CD14-positive monocyte (primary cell): ENCODE results near the gene STK33. TPM values are rescaled to one million over a fixed set of nuclear protein-coding genes. Genes with fewer than 3 reads are reported as not detected.

Experiments used
- DNase-seq, 3 donors: peaks; one replicate each; pipeline ENCODE4 v3.0.0-alpha.2; 2011 to 2022
- H2AFZ ChIP-seq: 2 replicates; pipeline ENCODE4 v1.6.0; 2012; ENCODE audit warnings: mild to moderate bottlenecking, low read depth, low read length, inconsistent platforms; ENCODE audit not compliant: insufficient read depth, poor library complexity, severe bottlenecking
- H3K27ac ChIP-seq, 2 donors: 1 replicate in 1 of 2; 2 replicates in 1 of 2; pipeline ENCODE4 v1.5.1; 2012 to 2013; ENCODE audit warnings: low read length in 2 of 2, control low read depth in 1 of 2, inconsistent platforms in 1 of 2, low read depth in 1 of 2, mild to moderate bottlenecking in 1 of 2
- H3K27me3 ChIP-seq, 2 donors: one replicate each; pipeline versions ENCODE4 v1.6.0 to v1.6.1; 2011 to 2013; ENCODE audit warnings: low read length in 2 of 2; ENCODE audit not compliant: control insufficient read depth in 2 of 2, insufficient read depth in 2 of 2
- H3K36me3 ChIP-seq, 2 donors: replicated peaks in 1 of 2; 1 replicate in 1 of 2; 2 replicates in 1 of 2; pipeline versions ENCODE4 v1.5.1 to v1.6.1; 2012 to 2013; ENCODE audit warnings: low read length in 2 of 2, control low read depth in 1 of 2, inconsistent platforms in 1 of 2, mild to moderate bottlenecking in 1 of 2; ENCODE audit not compliant: insufficient read depth in 2 of 2, control insufficient read depth in 1 of 2
- H3K4me1 ChIP-seq, 2 donors: 1 replicate in 1 of 2; 2 replicates in 1 of 2; pipeline versions ENCODE4 v1.5.1 to v1.6.1; 2012 to 2013; ENCODE audit warnings: low read length in 2 of 2, control low read depth in 1 of 2, inconsistent platforms in 1 of 2, mild to moderate bottlenecking in 1 of 2, moderate library complexity in 1 of 2; ENCODE audit not compliant: insufficient read depth in 2 of 2, control insufficient read depth in 1 of 2
- H3K4me2 ChIP-seq: replicated peaks from 2 replicates; pipeline ENCODE3; 2012; ENCODE audit warnings: low read length, moderate library complexity, mild to moderate bottlenecking; ENCODE audit not compliant: poor library complexity, severe bottlenecking; ENCODE audit errors: extremely low read depth
- H3K4me3 ChIP-seq, 3 experiments: fragments of 200-600 bp in 1 of 3; sonication (generic) in 1 of 3; replicated peaks in 1 of 3; 1 replicate in 2 of 3; 2 replicates in 1 of 3; pipeline ENCODE4 v1.5.1; 2011 to 2013; ENCODE audit warnings: low read length in 3 of 3, mild to moderate bottlenecking in 3 of 3, control low read depth in 2 of 3, low read depth in 2 of 3, inconsistent platforms in 1 of 3, moderate library complexity in 1 of 3
- H3K79me2 ChIP-seq: 2 replicates; pipeline ENCODE4 v1.6.0; 2012; ENCODE audit warnings: mild to moderate bottlenecking, control low read depth, inconsistent platforms, low read length, moderate library complexity; ENCODE audit not compliant: insufficient read depth
- H3K9ac ChIP-seq: 2 replicates; pipeline ENCODE4 v1.6.0; 2017; ENCODE audit warnings: low read length, mild to moderate bottlenecking; ENCODE audit not compliant: insufficient read depth, poor library complexity, severe bottlenecking
- H3K9me3 ChIP-seq, 2 donors: replicated peaks in 1 of 2; 1 replicate in 1 of 2; 2 replicates in 1 of 2; pipeline versions ENCODE4 v1.5.1 to v1.6.1; 2012 to 2013; ENCODE audit warnings: low read length in 2 of 2, control low read depth in 1 of 2; ENCODE audit not compliant: control insufficient read depth in 1 of 2, insufficient read depth in 1 of 2
- H4K20me1 ChIP-seq: 2 replicates; pipeline ENCODE4 v1.6.0; 2012; ENCODE audit warnings: mild to moderate bottlenecking, low read length, control low read depth, moderate library complexity; ENCODE audit not compliant: insufficient read depth
- H3K27ac Mint-ChIP-seq, 7 donors: one replicate each; pipeline ENCODE4 v1.8.0; 2020; ENCODE audit warnings: mild to moderate bottlenecking in 7 of 7, mixed read lengths in 7 of 7, moderate library complexity in 6 of 7, inconsistent platforms in 2 of 7
- H3K27me3 Mint-ChIP-seq, 3 donors: one replicate each; pipeline ENCODE4 v1.8.0; 2021 to 2022; ENCODE audit warnings: low read depth in 3 of 3, mild to moderate bottlenecking in 3 of 3, mixed read lengths in 3 of 3, moderate library complexity in 3 of 3, inconsistent platforms in 1 of 3
- H3K36me3 Mint-ChIP-seq, 2 donors: one replicate each; pipeline ENCODE4 v1.8.0; 2020; ENCODE audit warnings: mixed read lengths in 2 of 2, inconsistent platforms in 1 of 2, mild to moderate bottlenecking in 1 of 2
- H3K4me1 Mint-ChIP-seq: one replicate; pipeline ENCODE4 v1.8.0; 2020; ENCODE audit warnings: mild to moderate bottlenecking, mixed read lengths
- H3K4me3 Mint-ChIP-seq, 2 donors: one replicate each; pipeline ENCODE4 v1.8.0; 2020; ENCODE audit warnings: mild to moderate bottlenecking in 2 of 2, mixed read lengths in 2 of 2, moderate library complexity in 1 of 2
- H3K9me3 Mint-ChIP-seq, 7 donors: one replicate each; pipeline ENCODE4 v1.8.0; 2020 to 2022; ENCODE audit warnings: mixed read lengths in 7 of 7, mild to moderate bottlenecking in 6 of 7, moderate library complexity in 6 of 7, inconsistent platforms in 2 of 7
- CTCF ChIP-seq: fragments of 200-600 bp; IDR thresholded peaks from one replicate; pipeline ENCODE4 v1.8.0; 2022; ENCODE audit warnings: antibody characterized with exemption, mild to moderate bottlenecking
- WGBS: methylation state at CpG from one replicate; pipeline ENCODE4 v1.1.5; 2013; ENCODE audit warnings: missing lambda C conversion rate; ENCODE audit not compliant: insufficient coverage; 5-methylcytosine and 5-hydroxymethylcytosine counted together
- intact Hi-C, 2 donors: fragments of 100-400 bp; cut with micrococcal nuclease; formaldehyde crosslinking; loops; one replicate each; pipeline versions ENCODE4 v1.15.0 to v1.15.1; 2023
- polyA plus RNA-seq, 3 donors: library from polyadenylated mRNA; depleted of rRNA in 1 of 3; unstranded in 2 of 3; stranded (reverse) in 1 of 3; fragments of 300-500 nt in 2 of 3; fragments of >200 nt in 1 of 3; fragmentation: Illumina TruSeq in 2 of 3; gene quantifications; 1 replicate in 2 of 3; 2 replicates in 1 of 3; pipeline ENCODE4 v1.2.3, GENCODE V29; 2012 to 2021

STK33 gene
- polyA plus RNA-seq, 3 donors: not detected

DNA sequence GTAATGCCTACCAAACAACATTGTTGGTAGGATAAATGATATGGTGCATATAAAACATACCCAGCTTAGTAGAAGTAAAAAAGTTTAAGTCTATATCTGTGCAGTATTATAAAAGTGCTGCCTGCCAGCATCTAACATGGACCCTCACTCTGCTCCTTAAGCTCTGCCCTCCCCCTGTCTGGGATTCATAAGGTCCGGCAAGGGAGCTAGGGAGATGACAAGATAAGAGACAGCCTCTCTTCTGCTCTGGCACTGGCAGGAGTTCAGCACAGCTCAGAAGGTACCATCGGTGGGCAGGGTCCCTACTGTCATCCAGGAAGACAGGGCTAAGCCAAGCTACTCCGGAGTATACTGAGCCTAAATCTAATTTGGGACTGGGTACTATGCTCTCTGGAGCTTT, 45.6 kb upstream of the STK33 start:
- DNase-seq: no peak
- Histone ChIP-seq H3K79me2 (no peaks in the 10 kb centered on the region), H3K36me3 (peaks cover 87 to 94% of the 10 kb centered on the region in 2 donors), H3K9ac (no peak overlapping the region), H3K27ac (no peak overlapping the region), H3K4me3 (no peak overlapping the region), H3K9me3 (no peaks in the 10 kb centered on the region), H3K4me1 (no peaks in the 10 kb centered on the region), H3K4me2 (no peak overlapping the region), H4K20me1 (no peaks in the 10 kb centered on the region), H2AFZ (no peak overlapping the region), H3K27me3 (no peaks in the 10 kb centered on the region)
- TF ChIP-seq CTCF: no peak
- Mint-ChIP-seq H3K4me3 (no peak overlapping the region), H3K9me3 (peaks cover 4 to 10% (median 7%) of the 10 kb centered on the region in 7 donors), H3K27ac (no peak overlapping the region), H3K4me1 (no peaks in the 10 kb centered on the region), H3K27me3 (no peaks in the 10 kb centered on the region), H3K36me3 (peaks cover 51 to 75% of the 10 kb centered on the region in 2 donors)
- intact Hi-C loops: no loop called here
- 100% methylated on average over 3 of the region's 3 CpGs for WGBS

DNA sequence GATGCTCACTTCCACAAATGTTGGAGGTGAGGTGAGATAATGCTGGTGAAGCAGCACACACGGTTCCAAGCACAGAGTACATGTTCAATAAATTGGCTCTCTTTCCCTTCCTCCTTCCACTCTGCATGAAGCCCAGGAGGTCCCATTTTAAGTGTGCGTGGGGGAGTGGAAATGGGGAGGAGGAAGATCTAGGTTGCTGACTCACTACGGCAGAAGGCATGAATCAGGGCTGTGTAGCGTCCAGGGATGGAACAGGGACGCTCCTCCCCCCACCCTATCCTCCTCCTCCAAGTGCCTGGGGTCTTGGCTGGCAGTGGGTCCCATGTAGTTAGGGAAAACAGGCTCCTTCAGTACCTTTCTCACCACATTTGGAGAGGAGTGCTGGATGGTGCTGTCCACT, 44.3 kb upstream of the STK33 start:
- H3K27ac ChIP-seq: no peak overlapping the region
- Mint-ChIP-seq H3K4me3 (no peak overlapping the region), H3K36me3 (peaks cover 59 to 79% of the 10 kb centered on the region in 2 donors), H3K27me3 (no peaks in the 10 kb centered on the region), H3K4me1 (no peaks in the 10 kb centered on the region), H3K27ac (peak overlapping the region in 1 of 7 donors; percentile 11), H3K9me3 (peaks cover 4 to 11% (median 7%) of the 10 kb centered on the region in 7 donors)
- no CpG with 5 or more reads among the region's 5 CpGs for WGBS
- no peak for TF ChIP-seq CTCF
- DNase-seq: no peak
- H3K4me3 ChIP-seq: no peak overlapping the region
- no peak overlapping the region for H2AFZ ChIP-seq
- H4K20me1 ChIP-seq: no peaks in the 10 kb centered on the region
- peaks cover 86 to 96% of the 10 kb centered on the region in 2 donors for H3K36me3 ChIP-seq
- H3K9ac ChIP-seq: no peak overlapping the region
- intact Hi-C loops: no loop called here
- no peaks in the 10 kb centered on the region for H3K79me2 ChIP-seq
- no peaks in the 10 kb centered on the region for H3K9me3 ChIP-seq
- no peaks in the 10 kb centered on the region for H3K27me3 ChIP-seq
- H3K4me2 ChIP-seq: no peak overlapping the region
- no peaks in the 10 kb centered on the region for H3K4me1 ChIP-seq
